Activated T-helper 2 cell treated with anti-CD3 and anti-CD28 coated beads, Interferon-gamma antibody, Interleukin-2, Interleukin-4, amounts not matched to agents 10 μg/mL and 5 μg/mL and 100 μg/mL, durations not matched to agents 14 hours and 24 hours and 36 hours (primary cell): Measurements from ENCODE around the gene ASCC1. TPM values are rescaled to one million over a fixed set of nuclear protein-coding genes. Genes with fewer than 3 reads are reported as not detected.

ENCODE experiments used
- DNase-seq: peaks from one replicate; pipeline ENCODE4 v3.0.0; 2021; ENCODE audit warnings: low spot score
- H3K27ac Mint-ChIP-seq: one replicate; pipeline ENCODE4 v1.8.0; 2021; ENCODE audit warnings: mixed read lengths
- H3K27me3 Mint-ChIP-seq: one replicate; pipeline ENCODE4 v1.8.0; 2021; ENCODE audit warnings: low read depth, mixed read lengths
- H3K36me3 Mint-ChIP-seq: one replicate; pipeline ENCODE4 v1.8.0; 2021; ENCODE audit warnings: low read depth, mixed read lengths
- H3K4me1 Mint-ChIP-seq: one replicate; pipeline ENCODE4 v1.8.0; 2021; ENCODE audit warnings: low read depth, mixed read lengths
- H3K4me3 Mint-ChIP-seq: one replicate; pipeline ENCODE4 v1.8.0; 2021; ENCODE audit warnings: low read depth, mild to moderate bottlenecking, moderate library complexity, mixed read lengths
- H3K9me3 Mint-ChIP-seq: one replicate; pipeline ENCODE4 v1.8.0; 2021; ENCODE audit warnings: mixed read lengths
- intact Hi-C: fragments of 100-400 bp; cut with micrococcal nuclease; formaldehyde crosslinking; loops from one replicate; pipeline ENCODE4 v1.15.1; 2023
- total RNA-seq: library from RNA; stranded (reverse); gene quantifications from 2 replicates; pipeline ENCODE4 v1.2.3, GENCODE V29; 2022

Gene ASCC1
- total RNA-seq, 1 donor from 2014 or later = 46.2 TPM

GRCh38 chr10:72049969-72050781, 165.9 kb downstream of the ASCC1 start:
- DNase-seq = no peak
- H3K4me1 Mint-ChIP-seq = peaks cover 20% of the 10 kb centered on the region
- intact Hi-C loops = loop anchor here (2.0 to 5.0 kb wide), 3 partner anchors 93 to 285 kb away; partner anchors contain the start of genes ANAPC16 and ASCC1

DNA sequence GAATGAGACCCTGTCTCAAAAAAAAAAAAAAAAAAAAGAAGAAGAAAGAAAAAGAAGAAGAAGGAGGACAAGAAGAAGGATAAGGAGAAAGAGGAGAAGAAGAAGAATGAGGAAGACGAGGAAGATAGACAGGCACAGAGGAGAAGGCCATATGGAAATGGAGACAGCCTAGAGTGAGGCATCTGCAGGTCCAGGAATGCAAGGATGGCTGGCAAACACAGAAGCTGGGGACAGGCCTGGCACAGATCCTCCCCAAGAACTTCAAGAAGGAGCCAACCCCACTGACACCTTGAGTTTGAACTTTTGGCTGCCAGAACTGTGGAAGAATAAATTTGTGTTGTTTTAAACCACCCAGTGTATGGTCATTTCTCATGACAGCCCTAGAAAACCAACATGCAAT, 166.6 kb downstream of the ASCC1 start:
- H3K36me3 Mint-ChIP-seq = no peaks in the 10 kb centered on the region
- no peak for DNase-seq
- H3K9me3 Mint-ChIP-seq = peaks cover 9% of the 10 kb centered on the region
- H3K27ac Mint-ChIP-seq = no peak overlapping the region
- intact Hi-C loops = loop anchor here (2.0 to 5.0 kb wide), 3 partner anchors 93 to 285 kb away; partner anchors contain the start of genes ANAPC16 and ASCC1
- no peak overlapping the region for H3K4me3 Mint-ChIP-seq
- H3K27me3 Mint-ChIP-seq = no peaks in the 10 kb centered on the region
- peaks cover 18% of the 10 kb centered on the region for H3K4me1 Mint-ChIP-seq

More at GRCh38 chr10:72049969-72050781, 165.9 kb downstream of the ASCC1 start:
- peaks cover 9% of the 10 kb centered on the region for H3K9me3 Mint-ChIP-seq
- no peaks in the 10 kb centered on the region for H3K27me3 Mint-ChIP-seq
- H3K27ac Mint-ChIP-seq = no peak overlapping the region
- H3K4me3 Mint-ChIP-seq = no peak overlapping the region
- H3K36me3 Mint-ChIP-seq = no peaks in the 10 kb centered on the region

DNA sequence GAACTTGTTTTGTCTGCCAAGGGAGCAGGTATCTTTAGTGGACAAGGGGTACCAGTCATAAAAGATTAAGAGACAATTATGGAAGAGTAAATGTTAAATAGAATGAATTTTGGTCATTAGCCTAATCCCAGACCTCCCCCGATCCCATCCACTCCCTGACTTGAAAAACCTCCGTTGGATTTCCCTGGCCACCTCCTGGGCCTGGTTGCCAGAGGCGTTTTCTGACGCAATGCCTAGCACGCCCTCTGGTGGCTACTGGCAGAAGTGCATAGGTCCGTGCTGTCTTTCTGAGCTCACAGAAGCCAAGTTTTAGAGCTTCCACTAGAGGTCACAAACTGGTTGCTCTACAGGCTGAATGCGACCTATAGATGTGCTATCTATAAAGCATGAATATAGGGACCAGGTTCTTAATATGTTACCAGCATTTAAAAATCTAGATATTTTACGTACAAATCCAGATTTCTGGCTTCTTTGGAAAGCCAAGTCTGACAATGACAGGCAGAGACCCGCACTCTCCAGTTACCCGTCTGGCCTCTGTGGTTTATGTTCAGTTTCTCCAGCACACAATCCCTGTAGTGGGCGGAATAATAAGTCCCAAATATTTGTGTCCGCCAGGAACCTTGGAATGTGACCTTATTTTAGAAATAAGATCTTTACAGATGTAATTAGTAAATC, 167.5 kb downstream of the ASCC1 start:
- H3K4me3 Mint-ChIP-seq = no peak overlapping the region
- no peaks in the 10 kb centered on the region for H3K36me3 Mint-ChIP-seq
- peaks cover 18% of the 10 kb centered on the region for H3K4me1 Mint-ChIP-seq
- H3K9me3 Mint-ChIP-seq = peaks cover 9% of the 10 kb centered on the region
- H3K27ac Mint-ChIP-seq = peak overlapping the region; percentile 7
- intact Hi-C loops = loop anchor here (1.0 to 5.0 kb wide), 4 partner anchors 92 to 286 kb away; partner anchors contain the start of genes ANAPC16 and ASCC1
- H3K27me3 Mint-ChIP-seq = no peaks in the 10 kb centered on the region
- peak; percentile 79 for DNase-seq

Other genes with a start within 250 kb of the ASCC1 start
- 135 and 137 TPM in 2 replicates for gene SPOCK2, start 127.7 kb downstream of the ASCC1 start, total RNA-seq
- 94.1 and 95.9 TPM in 2 replicates for gene ANAPC16, start 264 bp downstream of the ASCC1 start, total RNA-seq
- 543 and 569 TPM in 2 replicates for gene DDIT4, start 57.6 kb upstream of the ASCC1 start, total RNA-seq
- 27.6 and 34.0 TPM in 2 replicates for gene DNAJB12, start 138.6 kb upstream of the ASCC1 start, total RNA-seq